SK-N-SH (cell line): ENCODE results near the gene DNAJC4. TPM values are rescaled to one million over a fixed set of nuclear protein-coding genes. Genes with fewer than 3 reads are reported as not detected.

Experiments used
- CTCF ChIA-PET: fragments of 300-600, 350-600 bp; formaldehyde crosslinking; extraction: SDS; loops from one replicate; lab custom pipeline; 2021; lab: Yijun Ruan, JAX
- POLR2A ChIA-PET: fragments of 350-600 bp; sonication (Branson Sonifier 250); formaldehyde crosslinking; extraction: SDS; loops from one replicate; lab custom pipeline; 2020; ENCODE audit warnings: antibody characterized with exemption, inconsistent platforms; lab: Yijun Ruan, JAX
- DNase-seq: peaks from one replicate; pipeline ENCODE4 v3.0.0; 2012
- H2AFZ ChIP-seq: fragments of 200-600 bp; sonication (generic); 2 replicates; pipeline ENCODE4 v1.8.1; 2016; ENCODE audit warnings: antibody characterized with exemption, mild to moderate bottlenecking, low read depth
- H3F3A ChIP-seq: fragments of 200-600 bp; sonication (generic); replicated peaks from 2 replicates; pipeline ENCODE3; 2016; ENCODE audit warnings: antibody characterized with exemption, mild to moderate bottlenecking; ENCODE audit not compliant: insufficient read depth
- H3K27ac ChIP-seq, 2 experiments: fragments of 200-500 bp in 1 of 2; fragments of 200-600 bp in 1 of 2; sonication (Bioruptor generic) in 1 of 2; sonication (generic), shearing (Covaris generic) in 1 of 2; 2 replicates each; pipeline versions ENCODE4 v1.5.1 to v1.6.1; 2014 to 2016; ENCODE audit warnings: low read depth in 2 of 2, inconsistent platforms in 1 of 2, low read length in 1 of 2, mild to moderate bottlenecking in 1 of 2, mixed read lengths in 1 of 2
- H3K27me3 ChIP-seq: fragments of 200-600 bp; sonication (generic), shearing (Covaris generic); 2 replicates; pipeline ENCODE4 v1.6.1; 2016; ENCODE audit warnings: mixed run types; ENCODE audit not compliant: insufficient read depth
- H3K36me3 ChIP-seq, 2 experiments: fragments of 200-500 bp in 1 of 2; fragments of 200-600 bp in 1 of 2; sonication (Bioruptor generic) in 1 of 2; sonication (generic) in 1 of 2; replicated peaks in 1 of 2; 2 replicates each; pipeline versions ENCODE3 to v1.5.1; 2014 to 2016; ENCODE audit warnings: low read length in 1 of 2, mild to moderate bottlenecking in 1 of 2; ENCODE audit not compliant: insufficient read depth in 2 of 2, control insufficient read depth in 1 of 2
- H3K4me1 ChIP-seq, 2 experiments: fragments of 200-500 bp in 1 of 2; fragments of 200-600 bp in 1 of 2; sonication (Bioruptor generic) in 1 of 2; sonication (generic), shearing (Covaris generic) in 1 of 2; 2 replicates each; pipeline versions ENCODE4 v1.5.1 to v1.6.1; 2014 to 2016; ENCODE audit warnings: low read depth in 1 of 2, low read length in 1 of 2, mixed run types in 1 of 2; ENCODE audit not compliant: insufficient read depth in 2 of 2, control insufficient read depth in 1 of 2
- H3K4me2 ChIP-seq: fragments of 200-600 bp; sonication (generic), shearing (Covaris generic); 2 replicates; pipeline ENCODE4 v1.6.1; 2017; ENCODE audit warnings: mixed run types
- H3K4me3 ChIP-seq, 2 experiments: fragments of 200-500 bp in 1 of 2; fragments of 200-600 bp in 1 of 2; sonication (Bioruptor generic) in 1 of 2; sonication (generic), shearing (Covaris generic) in 1 of 2; 2 replicates each; pipeline versions ENCODE4 v1.5.1 to v1.8.1; 2014 to 2016; ENCODE audit warnings: low read depth in 2 of 2, inconsistent platforms in 1 of 2, low read length in 1 of 2, mild to moderate bottlenecking in 1 of 2, mixed read lengths in 1 of 2, moderate library complexity in 1 of 2
- H3K79me2 ChIP-seq: fragments of 200-600 bp; sonication (generic); 2 replicates; pipeline ENCODE4 v1.8.1; 2017; ENCODE audit warnings: mild to moderate bottlenecking; ENCODE audit not compliant: insufficient read depth
- H3K9ac ChIP-seq: fragments of 200-600 bp; sonication (generic); 2 replicates; pipeline ENCODE4 v1.6.1; 2017; ENCODE audit warnings: mixed run types
- H3K9me2 ChIP-seq: fragments of 200-600 bp; sonication (generic); 2 replicates; pipeline ENCODE4 v1.6.1; 2017; ENCODE audit warnings: mixed run types
- H3K9me3 ChIP-seq: fragments of 200-600 bp; sonication (generic); 2 replicates; pipeline ENCODE4 v1.6.1; 2017; ENCODE audit warnings: mixed run types, mild to moderate bottlenecking, moderate library complexity
- H4K20me1 ChIP-seq: fragments of 200-600 bp; sonication (generic); 2 replicates; pipeline ENCODE4 v1.6.1; 2017; ENCODE audit warnings: mild to moderate bottlenecking, mixed run types; ENCODE audit not compliant: insufficient read depth
- CHD2 ChIP-seq: fragments of 150-350 bp; IDR thresholded peaks from 2 replicates; pipeline ENCODE4 v1.6.1; 2018; ENCODE audit warnings: low read length; ENCODE audit not compliant: partially characterized antibody
- CTCF ChIP-seq: fragments of 200-600 bp; sonication (generic); IDR thresholded peaks from 2 replicates; pipeline ENCODE4 v1.6.1; 2017; ENCODE audit warnings: antibody characterized with exemption, mild to moderate bottlenecking, moderate library complexity
- EZH2phosphoT487 ChIP-seq: fragments of 200-600 bp; sonication (generic); IDR thresholded peaks from 2 replicates; pipeline ENCODE4 v1.6.1; 2017; ENCODE audit warnings: low read depth, mixed run types, mild to moderate bottlenecking, antibody characterized with exemption, moderate library complexity, borderline replicate concordance
- FOXJ3 ChIP-seq: sonication (generic); formaldehyde crosslinking; IDR thresholded peaks from 2 replicates; pipeline ENCODE4 v1.5.1; 2020; ENCODE audit warnings: mild to moderate bottlenecking, missing genetic modification reagents
- FOXM1 ChIP-seq: IDR thresholded peaks from 2 replicates; pipeline ENCODE4 v1.4.0; 2012; ENCODE audit warnings: low read depth, mild to moderate bottlenecking
- GABPA ChIP-seq: IDR thresholded peaks from 2 replicates; pipeline ENCODE4 v1.4.0; 2012; ENCODE audit warnings: low read depth, mild to moderate bottlenecking
- GATA2 ChIP-seq: sonication (generic); formaldehyde crosslinking; IDR thresholded peaks from 2 replicates; pipeline ENCODE4 v1.5.0; 2020; ENCODE audit warnings: mild to moderate bottlenecking, missing genetic modification reagents
- REST ChIP-seq: IDR thresholded peaks from 2 replicates; pipeline ENCODE4 v1.6.1; 2012; ENCODE audit warnings: mild to moderate bottlenecking, low read depth, low read length, moderate library complexity
- TAF1 ChIP-seq: IDR thresholded peaks from 2 replicates; pipeline ENCODE4 v1.6.1; 2012; ENCODE audit warnings: low read depth, mild to moderate bottlenecking, low read length, moderate library complexity, borderline replicate concordance
- USF1 ChIP-seq: IDR thresholded peaks from 2 replicates; pipeline ENCODE4 v1.4.0; 2012; ENCODE audit warnings: low read depth, borderline replicate concordance
- YY1 ChIP-seq: IDR thresholded peaks from 2 replicates; pipeline ENCODE4 v1.4.0; 2012; ENCODE audit warnings: low read depth, mild to moderate bottlenecking
- WGBS: methylation state at CpG from one replicate; pipeline ENCODE4 v1.1.6; 2017; ENCODE audit warnings: low lambda C conversion rate; 5-methylcytosine and 5-hydroxymethylcytosine counted together
- polyA plus RNA-seq, 3 experiments: library from polyadenylated mRNA; depleted of rRNA; stranded (reverse); fragments of >200 nt; gene quantifications; 2 replicates each; pipeline ENCODE4 v1.2.3, GENCODE V29; 2012

Gene DNAJC4
- polyA plus RNA-seq, 1 of the 3 experiments (the other 2 are of a cell fraction), result 52.1 TPM

GRCh38 chr11:64248578-64248977 lies 18.2 kb downstream of the DNAJC4 start:
- peaks cover 49% of the 10 kb centered on the region for H3K79me2 ChIP-seq
- no peaks in the 10 kb centered on the region for H3K9me2 ChIP-seq
- H3K9me3 ChIP-seq, result no peaks in the 10 kb centered on the region
- no peaks in the 10 kb centered on the region for H3K27me3 ChIP-seq
- ChIA-PET POLR2A (interaction anchor here (12.4 kb wide), 1 partner anchor 21 kb away, joined by 112 read pairs; no protein-coding TSS in a partner anchor), CTCF (interaction anchor here (0.7 to 4.6 kb wide), 3 partner anchors 21 to 53 kb away, joined by 3 to 89 read pairs (median 3); no protein-coding TSS in a partner anchor)
- no peak overlapping the region for H2AFZ ChIP-seq
- no peak for TF ChIP-seq CHD2
- no peak for TF ChIP-seq YY1
- no peak for TF ChIP-seq GATA2
- no peak for TF ChIP-seq GABPA
- no peak for TF ChIP-seq REST
- TF ChIP-seq TAF1, result no peak
- TF ChIP-seq CTCF, result no peak
- TF ChIP-seq EZH2phosphoT487, result no peak
- TF ChIP-seq FOXJ3, result no peak
- TF ChIP-seq USF1, result no peak
- no peak for TF ChIP-seq FOXM1
- WGBS, result 100% methylated on average over 1 of the region's 7 CpGs
- no peak for DNase-seq
- peaks cover 9% of the 10 kb centered on the region for H3F3A ChIP-seq
- H3K4me1 ChIP-seq, result peaks cover 15 to 49% of the 10 kb centered on the region in 2 experiments; a peak in 2 of 4 replicates
- H3K4me2 ChIP-seq, result no peak overlapping the region
- peaks cover 6 to 11% of the 10 kb centered on the region in 2 experiments for H3K36me3 ChIP-seq
- no peak overlapping the region; a peak in 1 of 4 replicates for H3K27ac ChIP-seq
- H4K20me1 ChIP-seq, result peaks cover 10% of the 10 kb centered on the region
- H3K4me3 ChIP-seq, result no peak overlapping the region
- H3K9ac ChIP-seq, result no peak overlapping the region
